Left hindlimb (tissue), 1 donor: ENCODE data around the gene ZFYVE28.

Experiments
- DNase-seq: peaks from one replicate; pipeline ENCODE4 v3.0.0-alpha.2; 2018

Gene ZFYVE28

DNA sequence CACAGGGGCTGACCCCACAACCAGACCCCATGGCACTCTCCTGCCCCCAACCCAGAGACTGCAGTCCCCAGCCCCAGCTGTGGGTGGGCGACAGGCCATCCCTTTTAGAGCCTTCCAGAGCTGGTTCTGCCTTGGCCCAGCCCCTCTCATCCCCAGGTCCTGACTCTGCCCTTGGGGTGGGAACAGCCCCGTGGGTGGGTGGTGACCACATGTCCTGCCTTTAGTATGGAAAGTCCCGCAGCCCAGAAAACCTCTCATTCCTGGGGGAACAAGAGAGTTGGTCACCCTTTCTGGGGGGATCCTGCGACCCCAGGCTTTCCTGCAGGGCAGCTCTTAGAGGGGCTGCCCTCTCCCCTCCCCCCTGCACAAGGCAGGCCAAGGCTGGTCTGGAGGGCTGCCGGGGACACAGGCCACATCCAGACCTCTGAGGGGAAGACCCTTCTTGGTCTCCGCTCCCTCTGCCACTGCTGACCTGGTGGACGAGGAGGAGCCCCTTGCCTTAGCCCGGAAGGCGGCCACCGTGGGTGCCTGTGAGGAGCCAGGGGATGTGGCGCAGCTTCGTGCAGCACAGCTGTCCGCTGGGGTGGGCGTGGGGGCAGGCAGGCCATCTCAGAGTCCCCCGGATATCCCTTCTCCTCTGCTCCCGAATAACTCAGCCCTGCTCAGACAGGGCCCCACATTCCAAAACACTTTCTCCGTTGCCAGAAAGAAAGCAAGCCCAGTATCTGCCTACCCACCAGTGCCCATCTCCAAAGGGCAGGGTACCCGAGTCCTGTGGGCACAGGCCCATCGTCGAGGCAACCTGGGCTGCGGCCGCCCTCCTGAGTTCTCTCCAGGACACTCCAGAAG lies 149.9 kb downstream of the ZFYVE28 start:
- DNase-seq: no peak

- no peak for DNase-seq
Measured at GRCh38 chr4:2267841-2268240, 150.6 kb downstream of the ZFYVE28 start.

DNA sequence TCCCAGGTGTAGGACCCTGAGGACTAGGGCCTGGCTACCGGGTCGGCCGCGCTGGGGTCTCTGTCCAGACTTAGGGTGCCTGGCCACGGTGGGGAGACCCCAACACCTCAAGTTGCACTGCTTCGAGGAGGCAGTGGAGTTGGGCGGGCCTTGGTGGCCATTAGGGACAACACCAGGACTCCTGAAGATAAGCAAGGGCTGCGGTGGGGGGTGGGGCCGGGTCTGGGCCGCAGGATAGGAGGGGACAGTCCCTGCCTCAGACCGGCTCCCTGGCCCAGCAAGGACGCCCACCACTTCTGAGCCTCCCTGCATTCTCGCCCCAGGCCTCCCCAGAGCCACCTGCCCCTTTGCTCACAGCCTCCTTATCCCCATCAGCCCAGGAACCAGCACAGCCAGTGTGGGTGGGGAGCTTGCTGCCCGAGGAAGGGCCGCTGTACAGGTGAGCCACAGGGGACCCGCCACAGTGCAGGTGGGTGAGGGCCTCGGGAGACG lies 151.1 kb downstream of the ZFYVE28 start:
- no peak for DNase-seq

- DNase-seq: no peak
Measured at GRCh38 chr4:2266821-2267220, 151.6 kb downstream of the ZFYVE28 start.

DNA sequence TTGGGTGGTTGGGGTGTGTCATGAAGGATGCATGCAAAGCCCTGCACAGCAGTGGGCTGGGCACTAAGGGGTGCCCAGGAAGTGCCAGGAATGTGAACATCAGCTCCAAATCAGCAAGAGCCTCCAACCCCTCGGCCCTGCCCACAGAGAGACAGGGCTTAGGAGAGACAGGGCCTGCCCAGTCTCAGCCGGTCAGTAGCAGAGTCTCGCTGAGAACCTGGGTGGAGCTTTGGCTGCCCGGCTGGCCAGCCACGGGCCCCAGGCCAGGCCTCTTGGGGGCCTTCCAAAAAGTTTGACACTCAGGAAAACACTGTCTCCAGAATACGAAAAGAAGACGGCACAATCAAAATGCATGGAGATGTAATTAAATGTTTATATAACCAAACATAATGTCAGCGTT lies 152.3 kb downstream of the ZFYVE28 start:
- DNase-seq: peak; percentile 71

GRCh38 chr4:2265113-2266110 lies 153.0 kb downstream of the ZFYVE28 start:
- no peak for DNase-seq

- DNase-seq: peak; percentile 27
Measured at GRCh38 chr4:2264481-2265041, 153.9 kb downstream of the ZFYVE28 start.

DNA sequence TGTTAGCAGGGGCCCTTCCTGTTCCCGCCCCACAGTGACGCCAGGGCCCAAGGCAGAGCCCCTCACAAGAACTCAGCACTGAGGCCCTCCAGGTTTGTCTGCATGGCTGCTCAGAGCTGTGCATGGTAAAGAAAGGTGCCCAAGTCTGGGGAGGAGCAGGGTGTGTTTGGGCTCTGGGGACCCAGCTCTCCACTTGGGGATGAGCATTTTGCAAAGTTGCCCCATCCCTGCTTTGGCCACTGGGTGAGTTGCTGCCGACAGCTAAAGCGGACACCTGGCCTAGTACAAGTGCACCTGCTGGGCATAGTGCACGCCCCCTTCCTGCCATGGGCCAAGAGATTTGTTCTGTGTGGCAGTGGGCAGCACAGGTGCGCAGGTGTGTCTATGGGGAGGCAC lies 154.5 kb downstream of the ZFYVE28 start:
- DNase-seq: no peak

DNA sequence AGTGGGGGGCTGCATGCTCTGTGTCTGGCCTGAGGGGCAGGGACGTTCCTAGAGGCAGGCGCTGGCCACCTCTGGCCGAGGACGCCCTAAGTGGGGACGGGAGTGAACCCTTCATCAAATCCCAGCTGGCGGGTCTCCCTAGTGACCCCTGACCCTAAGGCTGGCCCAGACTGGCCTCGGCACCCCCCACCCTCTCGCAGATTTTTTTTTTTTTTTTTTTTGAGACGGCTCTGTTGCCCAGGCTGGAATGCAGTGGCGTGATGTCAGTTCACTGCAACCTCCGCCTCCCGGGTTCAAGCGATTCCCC lies 155.5 kb downstream of the ZFYVE28 start:
- no peak for DNase-seq

DNA sequence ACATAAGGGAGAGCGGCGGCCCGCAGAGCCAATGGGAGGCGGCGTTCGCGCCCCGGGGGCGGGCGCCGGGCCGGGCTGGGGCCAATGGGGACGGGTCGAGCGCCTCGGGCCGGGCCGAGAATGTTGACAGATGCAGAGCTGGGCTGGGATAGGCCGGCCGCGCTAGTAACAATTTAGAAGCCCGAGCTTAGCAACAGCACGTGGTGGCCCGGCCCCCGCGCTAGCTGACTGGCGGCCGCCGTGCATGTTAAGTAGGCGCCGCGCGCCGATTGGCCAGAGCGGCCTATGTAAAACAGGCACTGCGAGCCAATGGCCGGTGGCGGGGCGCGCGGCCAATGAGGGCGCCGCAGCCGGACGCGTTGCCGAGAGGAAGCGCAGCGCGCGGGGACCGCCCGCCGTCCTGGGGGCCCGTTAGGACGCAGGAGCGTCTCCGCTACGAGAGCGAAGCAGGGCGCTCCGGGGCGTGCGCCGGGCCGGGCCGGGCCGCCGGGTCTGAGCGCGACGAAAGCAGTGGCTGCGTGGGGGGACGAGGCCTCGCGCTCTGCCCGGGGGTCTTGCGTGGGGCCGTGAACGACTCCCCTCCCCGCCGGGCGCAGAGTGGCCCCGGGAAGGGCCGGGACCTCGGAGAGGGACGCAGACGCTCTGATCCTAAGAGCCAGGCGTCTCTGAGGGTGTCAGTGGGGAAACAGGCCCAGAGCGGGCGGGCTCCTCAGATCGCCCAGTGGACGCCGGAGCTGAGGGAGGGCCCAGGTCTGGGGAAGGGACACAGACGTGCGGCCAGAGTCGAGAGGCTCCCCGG lies 156.1 kb downstream of the ZFYVE28 start:
- peak; percentile 100 for DNase-seq

DNA sequence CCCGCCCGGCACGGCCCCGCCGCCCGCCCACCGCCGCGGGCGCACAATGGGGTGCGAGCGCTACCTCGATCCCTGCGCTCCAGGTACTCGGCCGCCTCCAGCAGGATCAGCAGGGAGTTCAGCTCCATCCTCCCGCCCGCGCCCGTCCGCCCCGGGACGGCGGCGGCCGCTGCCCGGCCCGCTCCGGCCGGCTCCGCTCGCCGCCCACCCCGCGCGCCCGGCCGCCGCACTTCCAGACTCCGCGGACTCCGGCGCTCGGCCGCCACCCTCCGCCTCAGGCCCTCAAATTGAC lies 156.6 kb downstream of the ZFYVE28 start, which contains the start of gene MXD4:
Gene MXD4 (minus strand): TSS at position 257 of the 292 bp plus-strand sequence. CDS start 129 bp downstream, at position 128.
- DNase-seq: no peak

- DNase-seq: peak; percentile 68
Measured at GRCh38 chr4:2261110-2261852, 157.2 kb downstream of the ZFYVE28 start.

DNA sequence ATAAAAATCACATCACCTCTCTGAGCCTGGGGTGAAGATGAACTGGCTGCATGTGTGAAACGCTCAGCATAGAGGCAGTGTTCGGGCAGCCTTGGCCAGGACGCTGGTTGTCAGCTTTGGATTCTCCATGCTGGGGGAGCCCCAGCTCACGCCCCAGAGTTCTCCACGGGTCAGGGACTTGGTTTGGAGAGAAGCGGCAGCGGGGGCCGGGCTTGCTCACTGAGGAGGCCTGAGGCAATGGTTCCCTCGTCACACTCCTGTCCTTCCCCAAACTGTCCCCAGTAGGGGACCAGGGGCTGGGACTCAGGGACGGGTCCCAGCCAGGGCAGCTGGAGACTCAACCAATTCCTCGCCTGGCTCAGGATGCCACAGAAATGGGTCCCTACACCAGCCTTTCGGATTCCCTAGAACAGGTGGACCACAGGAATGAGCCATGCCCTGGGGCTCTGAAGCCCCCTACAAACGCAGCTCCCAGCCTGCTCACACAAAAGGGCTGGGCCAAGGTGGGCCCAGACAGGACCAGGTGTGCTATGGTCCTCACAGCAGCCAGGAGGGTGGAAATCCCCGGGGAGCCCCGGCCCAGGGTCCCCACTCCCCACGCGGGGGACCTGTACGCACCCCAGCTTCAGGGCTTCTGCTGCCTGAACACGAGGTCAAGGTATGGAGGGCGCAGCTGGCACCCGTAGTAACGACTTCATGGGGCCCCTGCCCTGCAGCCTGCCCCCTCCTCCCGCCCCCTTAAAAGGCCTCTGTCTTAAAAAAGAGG lies 157.9 kb downstream of the ZFYVE28 start:
- peak; percentile 51 for DNase-seq

DNA sequence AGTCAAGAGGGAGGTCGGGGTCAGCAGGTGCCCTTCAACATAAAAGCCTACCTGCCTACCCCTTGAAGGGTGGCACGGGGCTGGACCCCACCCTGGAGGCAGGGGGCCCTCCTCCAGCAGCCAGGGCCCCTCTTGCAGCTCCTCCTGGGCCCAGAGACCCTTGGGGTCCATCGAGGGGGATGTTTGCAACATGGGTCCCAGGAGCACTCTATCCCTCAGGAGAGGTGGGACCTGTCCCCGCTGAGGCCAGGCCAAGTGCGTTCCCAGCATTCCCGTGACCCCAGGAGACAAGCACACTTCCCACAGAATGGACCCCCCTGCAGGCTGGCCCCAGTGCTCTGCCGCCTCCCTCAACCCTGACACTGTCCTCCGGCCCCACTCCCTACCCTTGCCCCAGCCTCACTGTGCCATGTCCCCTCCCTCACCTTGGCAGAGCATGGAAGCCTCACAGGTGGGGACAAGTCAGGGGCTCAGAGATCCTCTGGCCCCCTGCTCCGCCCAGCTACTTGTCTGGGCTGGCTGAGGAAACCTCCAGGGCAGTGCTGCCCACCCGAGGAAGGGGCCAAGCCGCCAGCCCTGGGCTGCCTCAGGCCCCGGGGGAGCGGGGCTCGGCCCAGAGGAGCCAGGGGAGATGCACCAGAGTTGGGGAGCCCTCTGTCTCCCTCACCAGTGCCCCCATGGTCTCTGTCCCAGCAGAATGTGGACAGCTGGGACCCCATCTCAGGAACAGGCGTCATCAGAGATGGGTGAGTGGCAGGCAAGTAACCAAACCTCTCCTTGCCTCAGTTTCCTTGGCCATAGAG lies 158.7 kb downstream of the ZFYVE28 start:
- peak; percentile 27 for DNase-seq

DNA sequence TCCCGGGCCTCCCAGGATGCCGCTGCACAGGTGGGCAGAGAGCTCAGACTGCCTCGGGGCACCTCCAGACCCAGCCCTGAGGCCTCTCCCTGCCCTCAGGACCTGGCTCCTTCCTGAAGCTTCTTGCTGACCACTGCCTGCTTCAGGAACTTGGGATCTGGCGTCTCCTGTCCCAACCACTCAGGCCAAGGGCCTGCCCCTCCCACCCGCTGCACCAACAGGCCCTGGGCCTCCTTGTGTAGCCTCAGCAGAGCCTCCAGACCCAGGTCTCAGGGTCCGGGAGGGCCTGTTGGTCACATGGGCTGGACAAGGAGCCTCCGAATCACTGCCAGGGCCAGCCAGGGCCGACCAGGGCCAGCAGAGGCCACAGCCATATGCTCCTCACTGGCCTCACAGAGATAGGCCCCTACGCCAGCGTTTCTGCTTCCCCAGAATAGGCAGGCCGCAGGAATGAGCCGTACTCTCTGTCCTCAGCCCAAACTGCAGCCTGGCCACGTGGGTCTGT lies 159.4 kb downstream of the ZFYVE28 start:
- peak; percentile 25 for DNase-seq

GRCh38 chr4:2258091-2259035 lies 160.1 kb downstream of the ZFYVE28 start:
- DNase-seq: peak; percentile 28

- peak; percentile 28 for DNase-seq
Measured at GRCh38 chr4:2257361-2258081, 160.9 kb downstream of the ZFYVE28 start.

DNA sequence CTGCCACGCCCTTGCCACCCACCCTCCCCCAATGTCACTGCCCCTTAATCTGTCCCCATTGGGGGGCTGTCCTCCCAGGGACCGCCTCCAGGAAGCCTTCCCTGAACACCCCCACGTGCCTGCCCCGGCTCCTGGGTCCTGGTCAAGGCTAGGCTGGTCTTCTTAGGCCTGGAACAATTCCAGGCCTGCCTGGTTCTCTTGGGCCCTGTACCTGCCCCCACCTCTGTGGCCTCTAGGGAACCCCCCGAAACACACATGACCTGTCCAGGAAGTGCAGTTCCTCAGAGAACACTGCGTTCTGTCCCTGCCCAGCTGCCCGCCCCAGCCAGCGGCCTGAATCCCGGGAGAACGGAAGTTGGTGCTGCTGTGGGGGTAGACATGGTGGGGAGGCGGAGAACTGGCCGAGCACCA lies 161.7 kb downstream of the ZFYVE28 start:
- DNase-seq: peak; percentile 30
